ENCODE results near the gene LYVE1.
A peak's percentile ranks its signal among the peaks of the same experiment; 100 is the strongest.

Gene LYVE1

DNA sequence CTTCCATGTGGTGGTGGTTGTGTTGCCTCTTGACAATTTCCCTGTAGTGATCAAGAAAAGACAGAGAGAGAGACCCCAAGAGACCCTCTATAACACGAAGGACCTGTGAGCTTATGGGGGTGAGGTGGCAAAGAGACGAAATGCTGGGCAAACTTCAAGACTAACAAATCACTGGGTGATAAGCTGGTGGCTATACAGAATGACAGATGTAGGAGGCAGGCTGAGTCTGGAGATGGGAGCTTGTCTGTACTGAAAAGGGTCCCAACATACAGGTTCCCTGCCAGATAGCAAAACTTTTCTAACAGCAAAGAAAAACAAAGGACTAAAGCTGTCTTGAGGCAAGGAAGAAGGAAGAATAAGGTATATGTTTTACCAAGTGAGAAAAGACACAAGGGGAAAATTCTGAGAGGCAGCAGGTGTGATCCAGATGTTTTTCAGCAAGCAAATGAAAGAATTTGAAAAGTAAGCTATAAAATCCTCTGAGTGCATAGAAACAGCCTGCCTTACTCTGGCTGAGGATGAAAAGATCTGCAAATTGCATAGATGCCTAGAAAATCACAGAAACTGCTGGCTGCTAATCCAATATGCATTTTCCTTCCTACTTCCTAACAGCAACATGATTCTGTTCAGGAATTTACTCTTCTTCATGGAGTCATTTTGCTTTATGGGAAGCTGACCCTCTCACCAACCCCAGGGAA, 21.9 kb upstream of the LYVE1 start:
- DNase-seq: no peak

DNA sequence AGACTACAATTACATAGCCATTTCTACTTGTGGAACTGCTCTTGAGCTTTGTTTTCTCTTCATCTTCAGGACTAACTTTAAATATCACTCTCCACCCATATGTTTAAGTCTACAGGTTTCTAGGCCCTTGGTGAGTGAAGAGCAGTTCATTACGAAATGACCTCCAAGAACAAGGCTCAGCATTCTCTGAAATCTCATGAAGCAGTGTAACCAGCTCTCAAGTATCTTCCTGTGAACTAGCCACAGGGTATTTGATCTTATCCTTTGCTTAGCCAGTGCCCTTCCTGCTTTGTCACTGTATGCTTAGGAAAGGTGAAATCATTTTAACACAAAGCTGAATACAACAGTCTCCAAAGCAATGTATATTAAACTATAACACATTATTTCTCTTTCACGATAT, 20.4 kb upstream of the LYVE1 start:
- DNase-seq: no peak

DNA sequence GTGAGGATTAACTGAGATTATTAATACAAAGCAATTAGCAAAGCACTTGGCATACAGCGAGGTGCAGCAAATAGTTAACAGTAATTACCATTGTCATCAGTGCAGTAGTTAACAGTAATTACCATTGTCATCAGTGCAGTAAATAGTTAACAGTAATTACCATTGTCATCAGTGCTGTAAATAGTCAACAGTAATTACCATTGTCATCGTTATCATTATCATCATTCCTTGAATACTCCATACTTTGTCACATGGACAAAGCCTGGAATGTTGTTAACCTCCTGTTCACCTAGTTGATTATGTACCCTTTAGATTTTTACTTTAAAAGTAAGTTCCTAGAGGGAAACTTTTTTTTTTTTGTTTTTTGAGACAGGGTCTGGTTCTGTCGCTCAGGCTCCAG, 19.5 kb upstream of the LYVE1 start:
- no peak for DNase-seq

DNA sequence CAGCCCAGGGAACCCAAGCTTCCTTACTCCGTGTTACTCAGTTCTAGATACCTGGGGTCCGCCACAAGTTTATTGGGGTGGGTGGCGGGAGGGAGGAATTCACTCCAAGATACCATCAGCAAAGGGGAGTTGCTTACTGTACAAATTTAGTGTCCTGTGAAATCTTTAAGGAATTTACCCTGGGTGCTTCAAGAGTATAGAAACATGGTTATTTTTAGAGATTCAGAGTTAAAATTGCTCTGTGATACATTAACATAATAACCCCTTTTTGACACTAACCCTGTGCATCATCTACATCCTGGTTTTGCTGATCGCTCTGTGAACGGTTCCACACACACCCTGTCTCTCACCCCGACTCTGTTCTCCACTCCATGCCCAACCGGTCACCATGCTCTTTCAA, 18.9 kb upstream of the LYVE1 start:
- no peak for DNase-seq

DNA sequence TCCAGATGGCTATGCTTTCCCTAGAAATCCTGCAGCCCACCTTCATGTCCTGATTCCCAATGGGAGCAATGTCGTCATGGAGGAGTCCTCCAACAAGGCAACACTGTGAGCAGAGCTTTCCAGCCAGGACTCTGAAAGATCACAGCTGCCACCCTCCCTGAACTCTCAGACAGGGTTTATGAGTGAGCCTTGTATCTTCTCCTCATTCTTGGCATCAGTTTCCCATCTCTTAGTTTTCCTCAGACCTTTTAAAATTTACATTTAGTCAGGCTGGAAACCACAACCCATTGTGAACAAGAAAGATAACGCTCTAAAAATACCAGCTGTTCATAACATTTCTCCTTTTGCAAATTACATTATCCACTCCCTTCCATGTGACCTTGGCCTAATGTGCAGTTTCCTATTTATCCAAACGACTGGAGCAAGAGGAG, 15.6 kb upstream of the LYVE1 start:
- peak; percentile 6 for DNase-seq

DNA sequence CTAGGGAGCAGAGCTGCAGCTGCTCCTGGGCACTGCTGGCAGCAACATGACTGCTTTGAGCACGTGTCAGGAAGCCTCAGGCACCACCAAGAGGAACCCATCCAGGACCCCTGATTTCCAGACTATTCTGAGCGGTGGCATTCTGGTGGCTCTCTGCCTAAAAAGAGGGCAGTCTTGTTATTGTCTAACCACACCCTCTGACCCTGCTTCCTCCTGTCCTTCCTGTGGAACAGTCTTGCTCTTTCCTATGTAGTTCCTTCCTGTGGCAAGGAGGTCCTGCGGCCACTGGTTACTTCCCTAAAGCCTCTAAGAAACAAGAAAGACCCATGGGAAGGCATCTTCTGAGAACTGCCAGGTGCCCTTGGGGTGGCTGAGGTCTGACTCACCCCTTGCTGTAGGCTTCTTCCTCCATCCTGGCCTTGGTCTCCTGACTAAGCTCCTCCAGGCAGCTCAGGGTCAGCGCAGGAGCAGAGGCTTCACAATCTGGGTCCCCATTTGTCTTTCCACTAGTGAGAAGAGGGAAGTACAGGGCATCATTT, 13.1 kb upstream of the LYVE1 start:
- no peak for DNase-seq

DNA sequence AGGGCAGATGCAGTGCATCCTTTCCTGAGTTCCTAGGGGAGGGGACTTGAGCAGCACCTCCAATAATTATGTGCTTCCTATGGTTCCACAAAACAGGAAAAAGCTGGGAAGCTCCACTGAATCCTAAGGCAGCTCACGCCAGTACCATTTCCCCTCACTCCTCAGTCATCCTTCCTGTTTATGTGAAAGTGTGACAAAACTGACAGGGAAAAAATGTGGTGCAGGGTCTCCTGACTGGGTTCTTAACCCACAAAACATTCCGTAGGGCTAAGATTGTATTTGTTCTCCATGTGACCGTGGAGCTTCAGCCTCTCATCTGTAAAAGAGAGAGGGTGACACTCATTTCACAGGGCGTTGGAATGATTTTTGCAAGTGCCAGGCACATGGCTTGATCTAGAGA, 12.2 kb upstream of the LYVE1 start:
- no peak for DNase-seq

DNA sequence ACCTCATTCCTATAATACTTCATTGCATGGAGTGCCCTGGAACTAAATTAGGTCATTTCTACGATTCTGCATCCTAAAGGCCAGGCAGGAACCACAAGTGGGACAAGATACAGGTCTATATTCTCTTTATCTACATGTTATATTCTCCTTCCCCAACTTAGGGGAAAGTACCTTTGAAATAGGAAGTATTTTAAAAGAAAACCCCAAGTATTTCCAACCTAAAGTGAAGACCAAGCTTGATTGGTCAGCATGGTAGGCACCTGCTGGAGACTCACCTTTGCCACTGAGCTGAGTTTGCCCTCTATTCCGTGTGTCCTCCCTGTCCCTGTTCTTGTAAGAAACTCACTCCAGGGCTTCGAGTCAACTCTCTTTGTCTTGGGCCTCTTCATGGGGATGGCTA, 11.2 kb upstream of the LYVE1 start:
- no peak for DNase-seq

DNA sequence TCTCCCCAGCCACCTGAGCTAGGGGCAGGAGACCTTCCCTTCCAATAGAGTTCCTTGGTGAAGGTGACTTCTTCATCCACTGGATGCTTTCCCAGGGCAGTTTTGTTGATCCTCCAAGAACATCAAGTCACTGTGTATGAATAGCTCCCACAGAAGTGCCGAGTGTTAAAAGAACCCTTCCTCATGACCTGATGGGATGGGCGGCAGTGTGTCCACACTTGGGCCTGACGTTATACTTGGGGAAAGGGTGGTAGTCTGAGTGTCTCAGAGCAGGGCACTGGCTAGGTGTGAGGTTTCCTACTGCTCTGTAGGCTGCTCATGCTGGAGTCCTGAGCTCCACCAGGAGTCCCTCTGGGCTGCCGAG, 7.6 kb upstream of the LYVE1 start:
- DNase-seq: no peak

DNA sequence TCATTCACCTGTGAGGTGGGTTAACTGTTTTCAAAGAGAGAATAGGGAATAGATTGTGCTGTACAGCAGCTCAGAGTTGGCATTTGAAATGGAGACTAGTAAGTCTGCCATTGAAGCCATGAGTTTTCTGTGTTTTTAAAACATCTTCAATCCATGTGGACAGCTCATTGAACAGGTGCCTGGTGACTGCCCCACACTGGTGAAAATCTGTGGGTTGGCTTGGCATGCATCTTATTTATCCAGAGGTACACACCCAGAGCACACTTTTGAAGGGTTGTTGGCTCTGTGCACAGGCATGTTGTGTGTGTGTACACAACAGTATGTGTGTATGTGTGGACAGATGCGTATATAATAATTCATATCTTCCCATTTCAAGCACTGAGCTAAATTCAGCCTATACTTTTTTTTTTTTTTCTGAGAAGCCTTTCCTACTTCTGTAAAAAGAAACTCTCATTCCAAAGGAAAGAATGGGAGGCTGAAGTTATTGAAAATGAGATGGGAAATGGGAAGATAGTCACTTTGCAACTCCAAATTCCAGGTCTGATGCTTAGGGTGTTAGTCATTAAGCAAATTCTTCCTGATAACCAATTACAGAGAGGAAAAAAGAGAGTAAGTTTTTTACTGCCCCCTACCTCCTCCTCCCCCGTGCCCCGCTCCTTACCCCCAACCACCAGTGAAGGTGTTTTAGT, 7.0 kb upstream of the LYVE1 start:
- no peak for DNase-seq

DNA sequence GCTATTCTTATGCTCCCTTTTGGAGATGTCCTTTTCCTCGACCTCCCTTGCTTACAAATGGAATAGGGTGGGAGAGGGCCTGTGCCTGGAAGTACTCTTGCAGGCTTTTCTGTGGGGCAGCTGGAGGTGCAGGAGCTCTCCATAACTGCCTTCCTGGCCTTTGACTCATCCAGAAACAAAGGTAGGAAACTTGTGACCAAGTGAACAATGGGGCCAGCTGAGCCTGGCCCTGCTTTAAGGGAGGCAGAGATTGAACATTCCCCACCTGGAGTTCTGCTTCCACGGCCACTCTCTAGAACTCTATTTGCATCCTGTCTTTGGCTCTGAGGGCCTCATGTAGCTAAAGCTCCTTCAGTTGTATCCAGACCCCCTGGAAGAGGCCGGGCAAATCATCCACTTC, 5.1 kb upstream of the LYVE1 start:
- no peak for DNase-seq

DNA sequence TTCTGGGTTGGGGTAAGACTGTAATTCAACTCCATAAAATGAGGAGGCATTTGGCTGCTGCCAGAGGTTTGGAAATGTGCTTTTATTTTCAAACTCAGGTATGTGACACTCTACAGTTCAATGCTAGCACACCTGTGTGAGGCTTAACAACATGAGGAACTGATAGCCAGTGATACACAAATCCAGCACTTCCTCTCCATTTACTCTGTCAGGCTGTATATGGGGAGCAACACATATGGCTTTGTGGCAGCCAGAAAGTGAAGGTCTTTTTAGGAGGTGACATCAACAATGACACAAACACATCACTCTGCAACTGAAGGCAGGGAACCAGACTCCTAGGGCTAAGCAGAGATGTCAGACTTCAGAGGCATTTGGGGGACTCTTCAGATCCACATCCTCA, 4.6 kb upstream of the LYVE1 start:
- no peak for DNase-seq

DNA sequence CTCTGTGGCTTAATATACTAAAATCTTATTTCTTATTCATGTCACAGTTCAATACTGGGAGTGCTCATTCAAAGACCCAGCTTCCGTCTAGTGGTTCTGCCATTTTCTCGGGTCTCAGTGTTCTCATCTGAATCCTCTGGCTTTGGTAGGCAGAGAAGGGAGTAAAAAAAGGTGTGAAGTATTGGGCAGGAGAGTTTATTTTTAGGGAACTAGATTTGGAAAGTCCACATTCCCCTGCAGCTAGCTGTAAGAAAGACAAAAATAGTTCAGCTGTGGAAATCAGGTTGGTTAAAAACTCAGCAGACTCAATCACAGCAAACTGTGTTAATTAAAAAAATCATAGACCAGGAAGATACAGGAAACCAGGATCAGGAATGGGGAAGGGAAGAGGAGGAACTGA, 4.1 kb upstream of the LYVE1 start:
- no peak for DNase-seq

DNA sequence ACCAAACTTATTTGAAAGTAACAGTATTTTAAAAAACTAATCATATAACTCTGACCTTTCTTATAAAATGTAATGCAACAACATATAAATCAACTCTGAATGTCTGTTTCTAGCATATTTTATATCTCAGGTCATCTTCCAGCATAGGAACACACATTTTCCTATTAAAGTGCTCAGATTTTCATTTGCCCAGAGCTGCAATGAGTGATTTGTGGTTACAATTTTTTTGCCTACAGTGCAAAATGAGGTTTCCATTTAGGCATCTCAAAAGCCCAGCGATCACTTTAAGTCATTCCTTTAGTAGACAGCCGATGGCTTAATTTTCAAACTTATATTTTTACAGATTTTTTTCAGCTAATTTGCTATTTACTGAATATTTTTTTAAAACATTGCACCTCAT, 1.0 kb downstream of the LYVE1 start:
- no peak for DNase-seq

DNA sequence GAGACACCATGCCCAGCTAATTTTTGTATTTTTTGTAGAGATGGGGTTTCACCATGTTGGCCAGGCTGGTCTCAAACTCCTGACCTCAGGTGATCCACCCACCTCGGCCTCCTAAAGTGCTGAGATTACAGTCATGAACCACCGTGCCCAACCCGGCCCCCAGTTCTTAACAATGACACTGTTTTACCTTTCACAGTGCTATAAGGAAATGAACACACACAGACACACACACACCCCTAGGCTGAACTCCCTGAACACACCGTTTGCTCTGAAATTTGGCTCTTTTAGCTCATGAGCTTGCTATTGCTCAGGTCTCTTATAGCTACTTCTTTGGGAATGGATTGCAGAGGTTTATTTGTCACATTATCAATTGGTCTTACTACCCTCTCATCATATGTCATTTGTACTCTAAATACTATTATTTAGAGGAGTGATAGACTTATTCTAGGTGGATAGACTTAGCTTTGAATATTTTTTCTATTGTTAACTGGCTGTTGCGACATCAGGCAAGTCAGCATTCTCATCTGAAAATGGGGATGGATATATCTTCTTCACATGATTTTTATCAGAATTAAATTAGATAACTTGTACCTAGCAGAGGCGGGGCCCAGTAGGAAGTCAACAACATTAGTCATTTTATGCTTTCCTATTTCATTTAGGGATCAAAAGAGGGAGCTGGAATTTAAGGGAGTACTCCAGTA, 2.1 kb downstream of the LYVE1 start:
- DNase-seq: no peak

DNA sequence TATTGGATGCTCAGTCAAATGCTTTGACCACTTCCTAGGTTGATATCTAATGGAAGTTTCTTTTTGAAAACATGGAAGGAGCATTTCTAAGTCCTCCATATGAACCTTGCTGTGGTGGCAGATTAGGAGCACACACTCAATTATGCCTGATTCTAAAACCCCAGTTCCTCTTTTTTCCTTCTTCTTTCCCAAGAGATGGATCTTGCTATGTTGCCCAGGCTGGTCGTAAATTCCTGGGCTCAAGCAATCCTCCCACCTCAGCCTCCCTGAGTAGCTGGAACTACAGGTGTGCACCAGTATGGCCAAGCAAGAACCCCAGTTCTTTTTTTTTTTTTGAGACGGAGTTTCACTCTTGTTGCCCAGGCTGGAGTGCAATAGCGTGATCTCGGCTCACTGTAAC, 3.0 kb downstream of the LYVE1 start:
- no peak for DNase-seq

DNA sequence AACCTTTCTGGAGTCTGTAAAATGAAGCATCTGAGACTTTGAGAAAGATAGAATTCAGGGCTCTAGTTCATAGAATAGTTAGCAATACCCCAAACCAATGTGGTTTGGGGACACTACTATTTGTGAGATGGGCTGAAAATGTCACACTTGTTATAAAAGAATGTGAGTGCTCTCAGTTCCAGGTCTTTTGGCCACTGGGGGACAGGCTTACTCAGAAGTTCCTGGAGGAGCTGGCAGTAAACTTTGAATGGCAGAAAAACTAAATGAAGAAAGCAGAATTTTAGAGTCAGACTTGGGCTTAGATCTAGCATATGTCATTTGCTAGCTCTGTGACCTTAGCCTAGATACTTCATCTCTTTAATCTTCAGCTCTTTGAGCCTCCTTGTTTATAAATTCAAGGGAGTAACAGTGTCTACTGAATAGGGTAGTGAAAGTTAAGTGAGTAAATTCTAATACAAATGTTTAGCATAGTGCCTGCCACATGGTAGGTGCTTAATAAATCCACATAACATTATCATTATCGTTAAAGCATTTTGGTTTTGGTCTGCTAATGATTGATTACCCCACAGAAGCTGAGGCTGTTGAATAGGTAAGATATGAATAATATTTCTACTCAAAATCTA, 3.7 kb downstream of the LYVE1 start:
- DNase-seq: no peak

DNA sequence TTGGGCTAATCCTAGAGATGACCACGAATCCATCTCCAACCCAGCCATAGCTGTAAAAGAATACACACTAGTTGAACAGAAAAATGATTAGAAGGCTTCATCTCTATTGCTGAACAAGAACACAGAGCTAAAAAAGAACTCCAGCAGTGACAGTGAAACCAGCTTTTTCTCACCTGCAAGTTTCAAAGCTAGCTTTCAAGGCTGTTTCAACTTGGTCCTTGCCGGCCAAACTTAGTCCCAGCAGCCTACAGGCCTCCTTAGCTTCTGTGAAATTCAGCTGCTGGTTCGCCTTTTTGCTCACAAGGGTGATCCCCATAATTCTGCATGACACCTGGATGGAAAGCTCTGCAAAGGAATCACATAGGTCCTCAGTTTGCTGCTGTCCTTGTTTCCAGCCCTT, 4.4 kb downstream of the LYVE1 start:
- DNase-seq: no peak

DNA sequence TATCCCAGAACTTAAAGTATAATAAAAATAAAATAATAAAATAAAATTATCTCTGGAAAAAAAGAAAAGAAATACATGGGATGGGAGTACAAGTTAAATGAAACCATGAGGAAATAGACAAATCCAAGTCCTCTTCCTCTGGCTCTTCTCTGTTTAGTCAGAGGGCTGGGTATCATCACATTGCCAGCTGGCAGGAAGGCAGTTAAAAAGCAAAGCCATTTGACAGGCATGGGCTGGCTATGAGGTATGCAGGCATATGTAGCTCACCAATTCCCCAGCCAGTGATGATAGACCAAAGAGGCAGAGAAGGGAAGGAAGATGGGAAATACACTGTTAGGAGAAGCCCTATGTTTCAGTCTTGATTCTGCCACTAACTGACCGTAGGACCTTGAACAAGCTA, 6.5 kb downstream of the LYVE1 start:
- DNase-seq: no peak

DNA sequence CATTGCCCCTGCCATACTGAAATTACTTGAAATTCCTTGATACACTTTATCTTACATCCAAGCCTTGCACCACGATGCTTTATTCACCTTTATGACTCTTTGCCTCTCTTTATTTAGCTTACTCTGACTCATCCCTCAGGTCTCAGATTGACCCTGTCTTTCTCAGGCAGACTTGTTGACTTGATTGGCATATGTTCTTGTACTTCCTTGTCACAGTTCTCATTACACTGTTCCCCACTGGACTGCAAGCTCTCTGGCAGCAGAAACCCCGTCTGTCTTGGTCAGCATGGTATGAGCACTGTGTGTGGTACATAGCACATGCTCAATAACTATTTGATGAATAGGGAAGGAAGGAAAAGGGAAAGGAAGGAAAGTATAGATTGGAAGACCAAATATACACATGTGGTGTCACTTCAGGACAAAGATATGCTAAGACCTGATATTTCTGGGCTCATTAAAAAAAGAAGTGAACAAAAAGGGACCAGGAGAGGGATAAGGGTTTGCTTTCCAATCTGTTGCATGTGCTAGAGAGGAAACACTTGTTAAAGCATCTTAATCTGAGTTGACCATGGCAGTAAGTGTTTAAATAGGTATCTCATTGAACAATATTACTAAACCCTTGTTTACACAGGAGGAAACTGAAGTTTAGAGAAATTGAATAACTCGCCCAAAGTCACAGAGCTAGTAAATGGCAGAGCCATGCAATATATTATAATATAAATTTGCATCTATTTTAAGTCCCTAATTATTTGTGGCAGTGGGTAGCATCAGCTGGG, 7.2 kb downstream of the LYVE1 start:
- DNase-seq: no peak

DNA sequence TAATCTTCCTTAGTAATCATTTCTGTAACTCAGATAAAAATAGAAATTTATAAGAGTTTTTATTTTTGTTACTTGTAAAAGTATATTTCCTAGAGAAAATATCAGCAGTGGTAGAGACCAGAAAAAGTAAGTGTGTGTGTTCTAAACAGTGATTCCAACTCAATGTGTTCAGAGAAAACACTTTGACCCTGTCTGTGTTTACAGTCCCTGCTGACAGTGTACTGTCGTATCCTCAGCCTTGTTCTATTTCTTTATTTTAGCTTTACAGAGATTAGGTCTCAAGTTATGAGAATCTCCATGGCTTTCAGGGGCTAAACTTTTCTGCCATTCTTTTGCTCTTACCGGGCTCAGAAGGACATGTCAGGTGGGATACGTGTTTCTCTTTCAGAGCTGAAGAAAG, 10.2 kb downstream of the LYVE1 start:
- no peak for DNase-seq

DNA sequence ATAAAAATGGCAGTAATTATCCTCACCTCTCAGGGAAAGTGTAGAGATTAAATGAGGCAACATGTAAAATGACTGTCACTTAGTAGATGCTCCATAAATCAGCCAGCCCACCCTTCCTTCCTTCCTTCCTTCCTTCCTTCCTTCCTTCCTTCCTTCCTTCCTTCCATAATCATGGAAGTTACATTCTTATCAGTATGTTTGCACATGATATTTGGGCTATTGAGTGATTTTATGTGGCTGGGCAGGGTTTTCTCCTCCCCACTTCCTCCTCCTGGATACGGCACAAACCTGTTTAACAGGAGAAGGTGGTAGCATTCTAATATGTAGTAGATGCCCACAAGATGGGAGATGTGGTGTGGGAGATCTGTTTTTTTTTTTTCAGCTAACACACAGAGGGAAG, 11.9 kb downstream of the LYVE1 start:
- DNase-seq: no peak

DNA sequence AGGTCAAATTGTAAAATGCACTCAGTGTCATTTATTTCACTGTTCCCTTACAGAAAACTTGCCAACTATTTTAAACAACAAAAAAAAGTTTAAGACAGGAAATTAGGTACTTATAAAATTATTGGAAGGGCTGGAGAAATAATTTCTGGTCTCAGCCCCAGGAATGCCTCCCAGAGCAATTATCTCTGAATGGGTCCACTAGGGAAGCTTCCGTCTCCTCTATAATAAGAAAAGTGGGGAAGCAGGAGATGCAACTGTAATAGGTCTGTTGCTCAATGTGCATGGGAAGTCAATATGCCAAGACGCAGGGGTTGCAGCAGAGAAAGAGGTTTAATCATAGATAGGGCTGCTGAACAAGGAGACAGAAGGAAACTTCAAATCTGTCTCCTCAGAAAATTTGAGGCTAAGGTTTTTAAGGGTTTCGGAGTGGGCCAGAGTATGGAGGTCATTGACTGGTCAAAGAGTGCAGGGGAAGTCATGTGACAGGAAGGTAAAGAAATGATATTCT, 16.6 kb downstream of the LYVE1 start:
- DNase-seq: no peak
